Activated T-helper 1 cell treated with Interleukin-2 at 50 U/mL for 16 hours (primary cell): ENCODE data around the gene PDSS2.
"Not testable (repeated sequence)": the region's sequence is repeated elsewhere in the genome, so short reads cannot be mapped to it uniquely, and the experiment has no call there.

Experiments
- DNase-seq: peaks from one replicate; pipeline ENCODE4 v3.0.0-alpha.2; 2020; ENCODE audit warnings: low read depth

Gene PDSS2

GRCh38 chr6:107321793-107322192 lies 137.6 kb downstream of the PDSS2 start:
- DNase-seq = no peak

- no peak for DNase-seq
Measured at GRCh38 chr6:107319906-107320530, 139.3 kb downstream of the PDSS2 start.

- DNase-seq = no peak
Measured at GRCh38 chr6:107318100-107318736, 141.1 kb downstream of the PDSS2 start.

- DNase-seq = no peak
Measured at GRCh38 chr6:107315114-107315513, 144.2 kb downstream of the PDSS2 start.

GRCh38 chr6:107314531-107314939 lies 144.8 kb downstream of the PDSS2 start:
- no peak for DNase-seq

GRCh38 chr6:107313776-107314175 lies 145.6 kb downstream of the PDSS2 start:
- no peak for DNase-seq

- no peak for DNase-seq
Measured at GRCh38 chr6:107310362-107310761, 149.0 kb downstream of the PDSS2 start.

- DNase-seq = no peak
Measured at GRCh38 chr6:107308677-107309076, 150.7 kb downstream of the PDSS2 start.

GRCh38 chr6:107305994-107306393 lies 153.4 kb downstream of the PDSS2 start:
- DNase-seq = not testable (repeated sequence)

GRCh38 chr6:107305391-107305790 lies 154.0 kb downstream of the PDSS2 start:
- no peak for DNase-seq

GRCh38 chr6:107304421-107305025 lies 154.8 kb downstream of the PDSS2 start:
- no peak for DNase-seq

GRCh38 chr6:107293350-107293749 lies 166.0 kb downstream of the PDSS2 start:
- no peak for DNase-seq

- no peak for DNase-seq
Measured at GRCh38 chr6:107292715-107293271, 166.6 kb downstream of the PDSS2 start.

GRCh38 chr6:107290491-107290890 lies 168.9 kb downstream of the PDSS2 start:
- no peak for DNase-seq

- not testable (repeated sequence) for DNase-seq
Measured at GRCh38 chr6:107289258-107289657, 170.1 kb downstream of the PDSS2 start.

- not testable (repeated sequence) for DNase-seq
Measured at GRCh38 chr6:107285683-107286082, 173.7 kb downstream of the PDSS2 start.

GRCh38 chr6:107284805-107285204 lies 174.6 kb downstream of the PDSS2 start:
- no peak for DNase-seq

- DNase-seq = no peak
Measured at GRCh38 chr6:107280791-107281190, 178.6 kb downstream of the PDSS2 start.

- not testable (repeated sequence) for DNase-seq
Measured at GRCh38 chr6:107280001-107280400, 179.4 kb downstream of the PDSS2 start.

GRCh38 chr6:107275330-107275865 lies 184.0 kb downstream of the PDSS2 start:
- DNase-seq = no peak

GRCh38 chr6:107274288-107274687 lies 185.1 kb downstream of the PDSS2 start:
- DNase-seq = no peak

- no peak for DNase-seq
Measured at GRCh38 chr6:107272246-107272645, 187.1 kb downstream of the PDSS2 start.
